Esophagus muscularis mucosa (tissue), 4 donors: ENCODE results near the gene PRKCH. TPM values are rescaled to one million over a fixed set of nuclear protein-coding genes. Genes with fewer than 3 reads are reported as not detected.

Experiments used
- DNase-seq: peaks from one replicate; pipeline ENCODE4 v3.0.0-alpha.2; 2017; ENCODE audit errors: extremely low spot score
- H3K27ac ChIP-seq, 4 donors: fragments of 200-600 bp; sonication (generic); replicated peaks in 1 of 4; 1 replicate in 3 of 4; 2 replicates in 1 of 4; pipeline ENCODE4 v1.5.1; 2016 to 2019; ENCODE audit warnings: mild to moderate bottlenecking in 1 of 4
- H3K27me3 ChIP-seq, 4 donors: fragments of 200-600 bp; sonication (generic); one replicate each; pipeline versions ENCODE4 v1.5.1 to v1.6.0; 2016 to 2019
- H3K36me3 ChIP-seq, 4 donors: fragments of 200-600 bp; sonication (generic); one replicate each; pipeline ENCODE4 v1.5.1; 2016 to 2019
- H3K4me1 ChIP-seq, 4 donors: fragments of 200-600 bp; sonication (generic); one replicate each; pipeline ENCODE4 v1.5.1; 2016 to 2019
- H3K4me3 ChIP-seq, 4 donors: fragments of 200-600 bp; sonication (generic); 1 replicate in 2 of 4; 2 replicates in 2 of 4; pipeline ENCODE4 v1.5.1; 2016 to 2019; ENCODE audit warnings: mild to moderate bottlenecking in 4 of 4, moderate library complexity in 1 of 4
- H3K9me3 ChIP-seq, 4 donors: fragments of 200-600 bp; sonication (generic); 1 replicate in 3 of 4; 2 replicates in 1 of 4; pipeline ENCODE4 v1.5.1; 2016 to 2019
- CTCF ChIP-seq, 3 experiments: fragments of 200-600 bp in 2 of 3; fragments of 450-650 bp in 1 of 3; sonication (generic) in 2 of 3; IDR thresholded peaks; one replicate each; pipeline ENCODE4 v1.5.1; 2017 to 2019; ENCODE audit warnings: antibody characterized with exemption in 3 of 3, mild to moderate bottlenecking in 2 of 3, moderate library complexity in 1 of 3
- EP300 ChIP-seq: sonication (generic); formaldehyde crosslinking; IDR thresholded peaks from one replicate; pipeline ENCODE4 v1.6.1; 2017; ENCODE audit warnings: antibody characterized with exemption
- POLR2A ChIP-seq: fragments of 450-650 bp; IDR thresholded peaks from one replicate; pipeline ENCODE4 v1.6.1; 2017; ENCODE audit warnings: antibody characterized with exemption, moderate library complexity, mild to moderate bottlenecking, low read depth
- POLR2AphosphoS5 ChIP-seq, 2 donors: sonication (generic); formaldehyde crosslinking; IDR thresholded peaks; one replicate each; pipeline ENCODE4 v1.6.1; 2017; ENCODE audit warnings: antibody characterized with exemption in 2 of 2
- WGBS: methylation state at CpG from one replicate; pipeline ENCODE4 v1.1.5; 2018; 5-methylcytosine and 5-hydroxymethylcytosine counted together
- intact Hi-C: fragments of 100-400 bp; cut with DNase I; formaldehyde crosslinking; loops from one replicate; pipeline ENCODE4 v1.15.1; 2023
- total RNA-seq, 4 donors: library from RNA; depleted of rRNA; stranded (reverse); fragments of >200 nt; gene quantifications; one replicate each; pipeline versions ENCODE4 v1.1.0 to v1.2.1, GENCODE V29; 2016

The PRKCH gene
- total RNA-seq, 4 donors from 2014 or later: 13.3 to 67.6 (median 32.2) TPM

- DNase-seq: peak; percentile 64
- Histone ChIP-seq H3K27me3 (peaks cover 0 to 49% (median 11%) of the 10 kb centered on the region in 4 donors), H3K4me3 (peak overlapping the region; percentile 55 to 63 (median 60)), H3K9me3 (no peaks in the 10 kb centered on the region), H3K36me3 (no peaks in the 10 kb centered on the region), H3K27ac (peak overlapping the region; percentile 69 to 81 (median 77)), H3K4me1 (peaks cover 9 to 18% (median 16%) of the 10 kb centered on the region in 4 donors)
- 50% methylated on average over 6 of the region's 47 CpGs for WGBS
- no peak for TF ChIP-seq CTCF (IDR thresholded peaks at IDR 0.05)
- intact Hi-C loops: no loop called here
Observed at GRCh38 chr14:61280092-61280525, 41.3 kb upstream of the PRKCH start.

DNA sequence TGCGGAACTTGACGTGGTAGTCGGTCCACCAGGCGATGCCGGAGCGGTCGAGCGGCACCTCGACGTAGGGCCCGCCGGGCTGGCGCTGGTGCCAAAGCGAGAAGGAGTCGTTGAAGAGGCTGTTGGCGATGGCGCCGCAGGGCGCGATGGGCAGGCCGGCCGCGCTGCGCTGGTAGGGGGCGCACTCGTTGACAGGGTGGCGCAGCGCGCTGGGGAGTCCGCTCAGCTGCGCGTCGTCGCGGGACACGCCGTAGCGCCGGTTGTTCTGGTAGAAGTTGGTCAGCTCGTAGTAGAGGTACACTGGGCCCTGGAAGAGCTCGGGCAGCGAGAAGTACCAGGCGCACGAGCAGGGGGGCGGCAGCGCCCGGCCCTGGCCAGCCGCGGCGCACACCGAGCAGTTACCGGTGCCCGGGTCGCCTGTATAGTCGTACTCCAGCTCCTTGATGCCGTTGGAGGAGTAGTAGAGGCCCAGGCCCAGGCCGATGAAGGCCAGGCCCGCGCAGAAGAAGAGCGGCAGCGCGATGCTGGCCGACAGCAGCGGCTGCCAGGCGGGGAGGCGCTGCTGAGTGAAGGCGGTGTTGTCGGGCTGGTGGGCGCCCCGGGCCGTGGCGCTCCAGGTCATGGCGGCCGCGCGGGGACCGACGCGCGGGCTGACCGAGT is 40.7 kb upstream of the PRKCH start:
- Histone ChIP-seq H3K27ac (peak overlapping the region; percentile 69 to 81 (median 77)), H3K4me1 (peaks cover 9 to 18% (median 16%) of the 10 kb centered on the region in 4 donors), H3K9me3 (no peaks in the 10 kb centered on the region), H3K4me3 (peak overlapping the region; percentile 55 to 63 (median 60)), H3K36me3 (no peaks in the 10 kb centered on the region), H3K27me3 (peaks cover 0 to 44% (median 11%) of the 10 kb centered on the region in 4 donors)
- intact Hi-C loops: no loop called here
- no peak for DNase-seq
- TF ChIP-seq EP300 (no peak), CTCF (IDR thresholded peaks at IDR 0.05) (peak; percentile 22 to 38 (median 26)), POLR2A (no peak), POLR2AphosphoS5 (IDR thresholded peaks at IDR 0.05) (peak in 1 of 2 donors; percentile 39)
- WGBS: 3% methylated on average over 24 of the region's 81 CpGs

GRCh38 chr14:61281186-61281947 is 40.0 kb upstream of the PRKCH start, which contains the start of gene TMEM30B:
Gene TMEM30B (minus strand): TSS chr14:61281338. CDS start chr14:61281147, 191 bp downstream.
- intact Hi-C loops: no loop called here
- Histone ChIP-seq H3K27ac (peak within 1 kb of the TSS; percentile 69 to 81 (median 77)), H3K4me1 (peaks cover 9 to 22% (median 18%) of the 10 kb centered on the region in 4 donors), H3K27me3 (peaks cover 0 to 38% (median 11%) of the 10 kb centered on the region in 4 donors), H3K36me3 (no peaks in the 10 kb centered on the region), H3K9me3 (no peaks in the 10 kb centered on the region), H3K4me3 (peak within 1 kb of the TSS; percentile 55 to 63 (median 60))
- TF ChIP-seq CTCF (IDR thresholded peaks at IDR 0.05) (no peak), POLR2A (no peak), POLR2AphosphoS5 (IDR thresholded peaks at IDR 0.05) (no peak), EP300 (no peak)
- no peak for DNase-seq
- WGBS: 54% methylated on average over 17 of the region's 43 CpGs

DNA sequence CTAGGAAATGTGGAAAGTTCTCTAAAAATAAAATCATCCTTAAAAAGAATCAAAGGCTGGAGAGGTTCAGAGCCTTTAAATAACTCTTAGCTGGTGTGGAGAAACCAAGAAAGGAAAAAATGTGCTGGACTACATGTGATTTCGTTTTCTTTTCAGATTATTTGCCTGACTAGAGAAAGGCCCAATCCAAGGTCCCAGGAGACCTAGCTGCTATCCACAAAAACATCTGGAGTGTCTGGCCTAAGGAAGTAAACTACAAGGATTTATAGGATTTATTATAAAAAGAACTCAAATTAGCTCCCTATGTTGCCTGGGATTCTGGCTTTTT is 39.5 kb upstream of the PRKCH start:
- DNase-seq: no peak
- TF ChIP-seq CTCF (IDR thresholded peaks at IDR 0.05): no peak
- TF ChIP-seq POLR2AphosphoS5 (IDR thresholded peaks at IDR 0.05): no peak
- TF ChIP-seq POLR2A: no peak
- TF ChIP-seq EP300: no peak
- WGBS: 69% methylated on average over 1 of the region's 1 CpG
- peaks cover 0 to 38% (median 11%) of the 10 kb centered on the region in 4 donors for H3K27me3 ChIP-seq
- H3K9me3 ChIP-seq: no peaks in the 10 kb centered on the region
- intact Hi-C loops: no loop called here
- no peak overlapping the region for H3K4me3 ChIP-seq
- peaks cover 9 to 23% (median 18%) of the 10 kb centered on the region in 4 donors for H3K4me1 ChIP-seq
- peak overlapping the region in 1 of 4 donors; percentile 80 for H3K27ac ChIP-seq
- H3K36me3 ChIP-seq: no peaks in the 10 kb centered on the region
